AG08395 (cell line): Measurements from ENCODE around the gene AGMO.

Experiments
- DNase-seq: peaks from one replicate; pipeline ENCODE4 v3.0.0; 2012; ENCODE audit warnings: mixed read lengths, low spot score

The AGMO gene

GRCh38 chr7:15457990-15458955 lies 103.5 kb downstream of the AGMO start:
- DNase-seq = no peak

- DNase-seq = no peak
Observed at GRCh38 chr7:15452670-15453069, 109.1 kb downstream of the AGMO start.

GRCh38 chr7:15446722-15447121 lies 115.1 kb downstream of the AGMO start:
- no peak for DNase-seq

- DNase-seq = no peak
Observed at GRCh38 chr7:15446280-15446679, 115.5 kb downstream of the AGMO start.

GRCh38 chr7:15441915-15442314 lies 119.9 kb downstream of the AGMO start:
- DNase-seq = no peak

GRCh38 chr7:15440482-15440881 lies 121.3 kb downstream of the AGMO start:
- no peak for DNase-seq

- DNase-seq = no peak
Observed at GRCh38 chr7:15439853-15440252, 122.0 kb downstream of the AGMO start.

GRCh38 chr7:15433151-15433550 lies 128.7 kb downstream of the AGMO start:
- no peak for DNase-seq

GRCh38 chr7:15430911-15431310 lies 130.9 kb downstream of the AGMO start:
- no peak for DNase-seq

GRCh38 chr7:15430191-15430590 lies 131.6 kb downstream of the AGMO start:
- no peak for DNase-seq

GRCh38 chr7:15424468-15424867 lies 137.3 kb downstream of the AGMO start:
- peak; percentile 13 for DNase-seq

GRCh38 chr7:15419596-15419995 lies 142.2 kb downstream of the AGMO start:
- DNase-seq = no peak

GRCh38 chr7:15418264-15418663 lies 143.6 kb downstream of the AGMO start:
- no peak for DNase-seq

- DNase-seq = no peak
Observed at GRCh38 chr7:15417341-15417988, 144.3 kb downstream of the AGMO start.

GRCh38 chr7:15411019-15411418 lies 150.8 kb downstream of the AGMO start:
- no peak for DNase-seq

GRCh38 chr7:15407910-15408309 lies 153.9 kb downstream of the AGMO start:
- DNase-seq = no peak

GRCh38 chr7:15403751-15404150 lies 158.1 kb downstream of the AGMO start:
- DNase-seq = no peak

- DNase-seq = no peak
Observed at GRCh38 chr7:15403315-15403714, 158.5 kb downstream of the AGMO start.

- DNase-seq = no peak
Observed at GRCh38 chr7:15402436-15403136, 159.2 kb downstream of the AGMO start.

GRCh38 chr7:15400440-15400839 lies 161.4 kb downstream of the AGMO start:
- DNase-seq = no peak

- peak; percentile 15 for DNase-seq
Observed at GRCh38 chr7:15399441-15399840, 162.4 kb downstream of the AGMO start.

- no peak for DNase-seq
Observed at GRCh38 chr7:15397922-15398760, 163.7 kb downstream of the AGMO start.
